ENCODE data around the gene SRBD1.

SRBD1 gene

DNA sequence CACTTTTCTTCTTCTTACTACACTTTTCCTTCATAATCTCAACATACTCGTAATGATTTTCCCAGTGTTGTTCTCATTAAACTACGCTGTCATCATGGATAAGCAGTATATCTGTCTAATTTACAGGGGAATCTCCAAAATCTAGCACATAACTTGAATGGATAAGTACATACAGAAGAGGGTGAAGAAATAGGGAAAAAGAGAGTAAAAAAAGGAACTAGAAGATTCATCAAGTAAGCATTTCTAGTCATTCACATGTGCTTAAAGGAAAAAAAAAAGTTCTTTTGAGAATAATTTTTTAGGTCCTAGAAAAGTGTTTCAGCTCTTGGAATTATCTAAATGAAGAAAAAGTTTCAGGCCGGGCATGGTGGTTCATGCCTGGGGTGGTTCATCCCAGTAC is 51.6 kb downstream of the SRBD1 start:
- TF ChIP-seq, protein P1, sequence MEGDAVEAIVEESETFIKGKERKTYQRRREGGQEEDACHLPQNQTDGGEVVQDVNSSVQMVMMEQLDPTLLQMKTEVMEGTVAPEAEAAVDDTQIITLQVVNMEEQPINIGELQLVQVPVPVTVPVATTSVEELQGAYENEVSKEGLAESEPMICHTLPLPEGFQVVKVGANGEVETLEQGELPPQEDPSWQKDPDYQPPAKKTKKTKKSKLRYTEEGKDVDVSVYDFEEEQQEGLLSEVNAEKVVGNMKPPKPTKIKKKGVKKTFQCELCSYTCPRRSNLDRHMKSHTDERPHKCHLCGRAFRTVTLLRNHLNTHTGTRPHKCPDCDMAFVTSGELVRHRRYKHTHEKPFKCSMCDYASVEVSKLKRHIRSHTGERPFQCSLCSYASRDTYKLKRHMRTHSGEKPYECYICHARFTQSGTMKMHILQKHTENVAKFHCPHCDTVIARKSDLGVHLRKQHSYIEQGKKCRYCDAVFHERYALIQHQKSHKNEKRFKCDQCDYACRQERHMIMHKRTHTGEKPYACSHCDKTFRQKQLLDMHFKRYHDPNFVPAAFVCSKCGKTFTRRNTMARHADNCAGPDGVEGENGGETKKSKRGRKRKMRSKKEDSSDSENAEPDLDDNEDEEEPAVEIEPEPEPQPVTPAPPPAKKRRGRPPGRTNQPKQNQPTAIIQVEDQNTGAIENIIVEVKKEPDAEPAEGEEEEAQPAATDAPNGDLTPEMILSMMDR (IDR thresholded peaks at IDR 0.05; ENCODE audit: low read depth, low read length, missing control alignments) = no peak
- H3K4me3 ChIP-seq (ENCODE audit: low read depth, low read length) = no peak overlapping the region
- DNase-seq (ENCODE audit: low read depth) = no peak

DNA sequence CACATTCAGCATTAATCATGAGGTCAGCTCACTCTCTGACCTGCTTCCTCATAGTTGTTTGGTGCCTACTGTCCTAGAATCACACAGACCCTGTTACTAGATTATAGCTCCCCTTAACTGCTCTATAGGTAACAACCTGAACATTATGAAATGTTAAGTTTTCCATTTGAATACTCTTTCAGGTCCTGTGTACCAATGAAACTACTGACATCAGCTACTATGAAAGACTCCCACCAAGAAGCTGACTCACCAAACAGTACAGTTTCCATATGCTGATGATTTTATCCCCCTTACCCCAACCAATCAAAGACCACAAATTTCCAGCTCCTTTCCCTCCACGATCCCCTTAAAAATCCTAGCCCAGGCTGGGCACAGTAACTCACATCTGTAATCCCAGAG is 56.3 kb downstream of the SRBD1 start:
- no peak overlapping the region for H3K4me3 ChIP-seq (ENCODE audit: low read depth, low read length)
- DNase-seq (ENCODE audit: low read depth) = no peak
- TF ChIP-seq, protein P1 (IDR thresholded peaks at IDR 0.05; ENCODE audit: low read depth, low read length, missing control alignments) = no peak

DNA sequence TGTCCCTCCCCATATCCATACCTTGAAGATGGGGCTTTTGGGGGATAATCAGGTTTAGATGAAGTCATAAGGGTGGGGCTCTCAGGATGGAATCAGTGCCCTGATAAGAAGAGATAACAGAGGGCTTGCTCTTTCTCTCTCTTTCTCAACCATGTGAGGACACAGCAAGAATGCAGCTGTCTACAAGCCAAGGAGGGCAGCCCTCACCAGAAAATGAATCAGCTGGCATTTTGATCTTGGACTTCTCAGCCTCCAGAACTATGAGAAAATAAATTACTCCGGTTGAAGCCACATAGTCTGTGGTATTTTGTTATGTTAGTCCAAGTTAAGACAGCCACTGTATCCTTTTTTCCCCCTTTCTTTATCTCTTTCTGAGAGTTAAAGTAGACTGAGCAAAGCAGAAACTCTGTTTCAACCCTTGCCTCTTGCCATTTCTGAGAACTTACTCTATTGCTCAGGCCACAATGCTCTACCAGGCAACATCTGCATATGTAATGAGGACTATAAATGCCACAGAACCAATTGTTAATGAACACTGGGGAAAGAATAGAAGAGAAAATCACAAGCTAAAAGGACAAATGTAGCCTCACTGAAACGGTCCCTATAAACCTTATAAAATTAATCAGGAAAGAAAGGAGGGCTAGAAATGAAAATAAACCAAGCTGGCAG is 56.9 kb downstream of the SRBD1 start:
- TF ChIP-seq, protein P1 (IDR thresholded peaks at IDR 0.05; ENCODE audit: low read depth, low read length, missing control alignments) = no peak
- no peak for DNase-seq (ENCODE audit: low read depth)
- H3K4me3 ChIP-seq (ENCODE audit: low read depth, low read length) = no peak overlapping the region

DNA sequence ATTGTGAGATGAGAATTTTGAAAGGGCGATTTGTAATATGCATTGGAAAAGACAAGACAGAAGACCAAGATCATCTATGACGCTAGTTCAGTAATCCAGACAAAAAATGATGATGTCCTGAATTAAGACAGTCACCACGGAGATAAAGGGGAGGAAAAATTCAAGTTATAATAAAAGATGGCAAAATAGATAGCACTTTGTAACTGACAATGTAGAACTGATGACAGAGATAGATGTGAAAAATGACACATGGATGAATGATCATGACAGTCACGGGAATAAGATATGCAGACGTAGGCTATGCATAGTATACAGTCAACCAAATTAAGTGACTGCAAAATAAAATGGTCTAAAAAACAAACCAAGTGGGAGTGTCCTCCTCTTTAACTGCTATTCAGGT is 59.2 kb downstream of the SRBD1 start:
- no peak for DNase-seq (ENCODE audit: low read depth)
- no peak overlapping the region for H3K4me3 ChIP-seq (ENCODE audit: low read depth, low read length)
- TF ChIP-seq, protein P1 (IDR thresholded peaks at IDR 0.05; ENCODE audit: low read depth, low read length, missing control alignments) = no peak

DNA sequence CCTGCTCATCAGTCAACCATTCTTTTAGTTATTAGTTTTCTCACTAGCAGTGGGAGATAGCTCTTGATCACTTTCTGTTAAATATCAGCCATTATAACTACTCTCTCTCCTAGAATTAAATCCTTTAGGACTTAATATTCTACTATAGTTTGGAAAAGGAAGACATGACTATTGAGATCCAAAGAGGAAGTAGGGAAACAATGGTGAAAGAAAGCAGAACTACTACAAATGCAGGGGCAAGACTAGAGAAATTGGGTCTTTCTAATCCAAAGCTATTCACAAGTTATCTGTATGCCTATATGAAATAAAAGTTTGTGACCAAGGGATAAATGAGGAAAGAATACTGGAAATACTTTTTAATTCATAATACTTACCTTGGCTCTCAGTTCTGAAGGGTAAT is 65.1 kb downstream of the SRBD1 start:
- TF ChIP-seq, protein P1 (IDR thresholded peaks at IDR 0.05; ENCODE audit: low read depth, low read length, missing control alignments) = no peak
- no peak overlapping the region for H3K4me3 ChIP-seq (ENCODE audit: low read depth, low read length)
- no peak for DNase-seq (ENCODE audit: low read depth)

DNA sequence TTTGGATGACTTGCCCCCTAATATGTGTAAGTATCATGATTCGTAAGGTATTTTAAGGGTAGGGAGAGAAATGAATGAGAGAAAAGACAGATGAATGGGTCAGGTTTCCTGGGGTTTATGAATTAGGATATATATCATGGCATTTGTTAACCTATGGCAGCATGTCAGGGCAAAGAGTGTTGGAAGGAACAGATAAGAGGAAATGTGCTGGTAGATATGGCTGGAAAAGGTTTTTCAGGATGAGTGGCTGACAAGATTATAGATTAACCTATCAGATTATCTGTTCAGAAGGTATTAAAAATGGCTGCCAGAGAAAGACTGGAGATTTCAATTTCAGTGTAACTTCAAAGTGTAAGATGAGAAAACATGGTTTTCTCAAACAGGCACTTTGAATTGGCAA is 67.8 kb downstream of the SRBD1 start:
- TF ChIP-seq, protein P1 (IDR thresholded peaks at IDR 0.05; ENCODE audit: low read depth, low read length, missing control alignments) = no peak
- DNase-seq (ENCODE audit: low read depth) = no peak
- H3K4me3 ChIP-seq (ENCODE audit: low read depth, low read length) = no peak overlapping the region

DNA sequence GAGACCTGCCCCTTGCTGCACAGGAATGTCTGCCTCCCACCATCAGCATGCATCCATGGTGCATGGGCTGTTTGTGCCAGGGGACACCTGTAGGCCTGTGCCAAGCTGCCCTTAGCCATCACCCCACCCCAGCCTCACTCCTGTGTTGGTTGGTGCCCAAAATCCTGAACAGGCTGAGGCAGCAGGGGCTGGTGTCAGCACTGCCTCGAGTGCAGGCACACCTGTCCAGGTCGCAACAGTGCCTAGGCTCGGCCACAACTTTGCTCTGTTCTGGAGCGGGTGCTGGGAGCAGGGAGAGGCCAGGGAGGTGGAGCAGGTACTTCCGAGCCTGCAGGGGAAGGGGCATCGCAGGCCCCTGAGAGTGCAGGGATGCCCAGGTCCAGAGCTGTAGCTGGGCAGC is 69.1 kb downstream of the SRBD1 start:
- no peak overlapping the region for H3K4me3 ChIP-seq (ENCODE audit: low read depth, low read length)
- no peak for DNase-seq (ENCODE audit: low read depth)
- TF ChIP-seq, protein P1 (IDR thresholded peaks at IDR 0.05; ENCODE audit: low read depth, low read length, missing control alignments) = no peak

Measured in GM12864 (cell line).